HCT116 (cell line): ENCODE data around the gene EIF2B4. TPM values are rescaled to one million over a fixed set of nuclear protein-coding genes. Genes with fewer than 3 reads are reported as not detected.

Experiments used
- ATAC-seq: fragments of 200-7000 bp; cut with Tn5 transposase; 2 replicates; pipeline ENCODE4 v1.9.1; 2020; ENCODE audit warnings: mild to moderate bottlenecking, moderate library complexity
- BruUV-seq: library from RNA; stranded (reverse); fragments of 400-500 nt; replicated peaks from 2 replicates; lab custom pipeline; 2021; lab: Mats Ljungman, UMichigan
- CTCF ChIA-PET: fragments of 300-600 bp; sonication (Branson Sonifier 250); formaldehyde crosslinking; loops from one replicate; lab custom pipeline; 2021; ENCODE audit warnings: antibody characterized with exemption; lab: Charles Lee
- POLR2A ChIA-PET: fragments of 300-600, 350-600 bp; sonication (Branson Sonifier 250); formaldehyde crosslinking; loops from one replicate; lab custom pipeline; 2021; ENCODE audit warnings: antibody characterized with exemption; lab: Charles Lee
- RAD21 ChIA-PET, 2 experiments: fragments of 300-600 bp; sonication (Branson Sonifier 250); formaldehyde crosslinking; loops; one replicate each; lab custom pipeline; 2023; ENCODE audit warnings: low total read pairs in 2 of 2; ENCODE audit not compliant: uncharacterized antibody in 2 of 2, unreplicated experiment in 2 of 2, low non-redundant PET in 1 of 2; lab: Charles Lee
- DNase-seq: peaks from one replicate; pipeline ENCODE4 v3.0.0-alpha.2; 2010; ENCODE audit warnings: low read depth, low spot score
- H2AFZ ChIP-seq: fragments of 200-600 bp; shearing (Covaris generic), sonication (generic); 2 replicates; pipeline ENCODE4 v1.6.1; 2017; ENCODE audit warnings: low read depth, mixed run types, mixed read lengths, antibody characterized with exemption, low read length; ENCODE audit not compliant: poor library complexity, severe bottlenecking
- H3K27ac ChIP-seq: 2 replicates; pipeline ENCODE4 v1.5.1; 2012; ENCODE audit warnings: low read depth, low read length
- H3K27me3 ChIP-seq: fragments of 200-600 bp; sonication (generic); 2 replicates; pipeline ENCODE4 v1.6.1; 2016; ENCODE audit warnings: mixed run types, low read length, mixed read lengths; ENCODE audit not compliant: insufficient read depth
- H3K36me3 ChIP-seq, 2 experiments: fragments of 200-500 bp in 1 of 2; fragments of 200-600 bp in 1 of 2; sonication (Bioruptor generic) in 1 of 2; sonication (generic) in 1 of 2; 2 replicates each; pipeline versions ENCODE4 v1.5.1 to v1.6.1; 2014 to 2016; ENCODE audit warnings: low read length in 2 of 2, inconsistent platforms in 1 of 2, mixed read lengths in 1 of 2, mixed run types in 1 of 2; ENCODE audit not compliant: insufficient read depth in 2 of 2, control insufficient read depth in 1 of 2
- H3K4me1 ChIP-seq, 2 experiments: fragments of 200-600 bp in 1 of 2; sonication (generic) in 1 of 2; 2 replicates each; pipeline versions ENCODE4 v1.5.1 to v1.6.1; 2012 to 2017; ENCODE audit warnings: low read length in 2 of 2, inconsistent platforms in 1 of 2, mild to moderate bottlenecking in 1 of 2, mixed read lengths in 1 of 2, mixed run types in 1 of 2, moderate library complexity in 1 of 2; ENCODE audit not compliant: insufficient read depth in 2 of 2, control insufficient read depth in 1 of 2
- H3K4me2 ChIP-seq: fragments of 200-600 bp; sonication (generic); 2 replicates; pipeline ENCODE4 v1.6.1; 2017; ENCODE audit warnings: mixed run types, low read length, mixed read lengths
- H3K4me3 ChIP-seq, 2 experiments: fragments of 200-600 bp in 1 of 2; sonication (generic) in 1 of 2; replicated peaks in 1 of 2; 2 replicates each; pipeline ENCODE4 v1.5.1; 2011 to 2016; ENCODE audit warnings: low read length in 2 of 2, control low read depth in 1 of 2, low read depth in 1 of 2, mild to moderate bottlenecking in 1 of 2, mixed read lengths in 1 of 2, mixed run types in 1 of 2
- H3K79me2 ChIP-seq: fragments of 200-600 bp; sonication (generic); 2 replicates; pipeline ENCODE4 v1.6.1; 2017; ENCODE audit warnings: mild to moderate bottlenecking, mixed run types, low read length, moderate library complexity, mixed read lengths; ENCODE audit not compliant: insufficient read depth
- H3K9ac ChIP-seq: fragments of 200-600 bp; sonication (generic); 2 replicates; pipeline ENCODE4 v1.6.1; 2016; ENCODE audit warnings: low read length, mixed read lengths
- H3K9me2 ChIP-seq: fragments of 200-600 bp; sonication (generic), shearing (Covaris generic); 2 replicates; pipeline ENCODE4 v1.6.1; 2017; ENCODE audit warnings: mixed run types, mild to moderate bottlenecking, moderate library complexity; ENCODE audit not compliant: insufficient read depth
- H3K9me3 ChIP-seq, 2 experiments: fragments of 200-500 bp in 1 of 2; fragments of 200-600 bp in 1 of 2; sonication (Bioruptor generic) in 1 of 2; sonication (generic) in 1 of 2; 2 replicates each; pipeline ENCODE4 v1.6.1; 2014 to 2017; ENCODE audit warnings: low read length in 2 of 2, mixed read lengths in 2 of 2, inconsistent platforms in 1 of 2, low read depth in 1 of 2, mild to moderate bottlenecking in 1 of 2, mixed run types in 1 of 2, moderate library complexity in 1 of 2; ENCODE audit not compliant: control insufficient read depth in 1 of 2, insufficient read depth in 1 of 2
- H4K20me1 ChIP-seq: fragments of 200-600 bp; sonication (generic), shearing (Covaris generic); 2 replicates; pipeline ENCODE4 v1.6.1; 2017; ENCODE audit warnings: mixed run types, mild to moderate bottlenecking, moderate library complexity; ENCODE audit not compliant: insufficient read depth
- ATF3 ChIP-seq: IDR thresholded peaks from 2 replicates; pipeline ENCODE4 v1.6.1; 2012
- CBX3 ChIP-seq: IDR thresholded peaks from 2 replicates; pipeline ENCODE4 v1.6.1; 2012; ENCODE audit warnings: low read depth
- CTCF ChIP-seq, 3 experiments: fragments of 200-600 bp in 1 of 3; sonication (generic) in 1 of 3; IDR thresholded peaks in 2 of 3; conservative IDR thresholded peaks in 1 of 3; 2 replicates each; pipeline ENCODE4 v1.5.1; 2012 to 2017; ENCODE audit warnings: low read depth in 2 of 3, low read length in 2 of 3, antibody characterized with exemption in 1 of 3, borderline replicate concordance in 1 of 3, control low read depth in 1 of 3, mild to moderate bottlenecking in 1 of 3, mixed read lengths in 1 of 3, mixed run types in 1 of 3, moderate library complexity in 1 of 3; ENCODE audit not compliant: insufficient read depth in 1 of 3
- EGR1 ChIP-seq: IDR thresholded peaks from 2 replicates; pipeline ENCODE4 v1.6.1; 2012; ENCODE audit warnings: low read depth
- ELF1 ChIP-seq: IDR thresholded peaks from 2 replicates; pipeline ENCODE4 v1.6.1; 2012; ENCODE audit warnings: low read depth, borderline replicate concordance
- EZH2 ChIP-seq: fragments of 200-600 bp; sonication (generic); IDR thresholded peaks from 2 replicates; pipeline ENCODE4 v1.6.1; 2017; ENCODE audit warnings: antibody characterized with exemption, mixed run types
- EZH2phosphoT487 ChIP-seq: fragments of 200-600 bp; IDR thresholded peaks from 2 replicates; pipeline ENCODE4 v1.6.1; 2018; ENCODE audit warnings: antibody characterized with exemption, borderline replicate concordance
- FOSL1 ChIP-seq: IDR thresholded peaks from 2 replicates; pipeline ENCODE4 v1.6.1; 2012; ENCODE audit warnings: low read depth
- JUND ChIP-seq: IDR thresholded peaks from 2 replicates; pipeline ENCODE4 v1.6.1; 2012
- MAX ChIP-seq: IDR thresholded peaks from 2 replicates; pipeline ENCODE4 v1.6.1; 2012
- POLR2A ChIP-seq: IDR thresholded peaks from 2 replicates; pipeline ENCODE4 v1.7.0; 2011; ENCODE audit warnings: borderline replicate concordance; ENCODE audit not compliant: insufficient read depth, insufficient read length; ENCODE audit errors: extremely low read depth
- POLR2AphosphoS5 ChIP-seq: IDR thresholded peaks from 2 replicates; pipeline ENCODE4 v1.6.1; 2011; ENCODE audit warnings: mild to moderate bottlenecking, low read depth, low read length, moderate library complexity
- RAD21 ChIP-seq: IDR thresholded peaks from 2 replicates; pipeline ENCODE4 v1.6.1; 2012; ENCODE audit warnings: low read depth, mild to moderate bottlenecking
- REST ChIP-seq: IDR thresholded peaks from 2 replicates; pipeline ENCODE4 v1.6.1; 2012; ENCODE audit warnings: low read depth
- SP1 ChIP-seq: IDR thresholded peaks from 2 replicates; pipeline ENCODE4 v1.6.1; 2012; ENCODE audit warnings: low read depth
- SRF ChIP-seq: IDR thresholded peaks from 2 replicates; pipeline ENCODE4 v1.6.1; 2012; ENCODE audit warnings: low read depth
- YY1 ChIP-seq: IDR thresholded peaks from 2 replicates; pipeline ENCODE4 v1.6.1; 2011; ENCODE audit warnings: low read length, low read depth, moderate library complexity, mild to moderate bottlenecking; ENCODE audit not compliant: insufficient replicate concordance; ENCODE audit errors: extremely low read depth
- ZBTB33 ChIP-seq: IDR thresholded peaks from 2 replicates; pipeline ENCODE4 v1.6.1; 2011; ENCODE audit warnings: mild to moderate bottlenecking, low read length, moderate library complexity; ENCODE audit not compliant: insufficient replicate concordance; ENCODE audit errors: extremely low read depth
- ZNF274 ChIP-seq: fragments of 200-500 bp; sonication (Bioruptor generic); IDR thresholded peaks from 2 replicates; pipeline ENCODE4 v1.6.1; 2014; ENCODE audit warnings: mild to moderate bottlenecking, low read depth, low read length, inconsistent platforms
- intact Hi-C: fragments of 100-400 bp; cut with micrococcal nuclease; formaldehyde crosslinking; loops from 2 replicates; pipeline ENCODE4 v1.10.0; 2022
- total RNA-seq: library from RNA; stranded (reverse); gene quantifications from one replicate; pipeline ENCODE4 v1.2.1, GENCODE V29; 2021; ENCODE audit not compliant: unreplicated experiment

The EIF2B4 gene
- total RNA-seq, 1 experiment from 2014 or later, result 43.8 TPM

- H3K9me2 ChIP-seq, result no peaks in the 10 kb centered on the region
- H3K4me1 ChIP-seq, result peaks cover 24 to 40% of the 10 kb centered on the region in 2 experiments
- no TSS peak for BruUV-seq
- ChIA-PET POLR2A (interaction anchor here (1.1 kb wide), 1 partner anchor 18 kb away, joined by 5 read pairs; no protein-coding TSS in a partner anchor), CTCF (interaction anchor here (0.6 to 2.7 kb wide), 5 partner anchors 18 to 362 kb away, joined by 3 to 16 read pairs (median 4); no protein-coding TSS in a partner anchor), RAD21 (no interaction called here)
- intact Hi-C loops, result loop anchor here (5.0 kb wide), 2 partner anchors 51 to 59 kb away; partner anchors contain the start of genes EIF2B4, SLC30A3 and SNX17
- no peaks in the 10 kb centered on the region for H3K27me3 ChIP-seq
- 0 out of 4 replicates have a peak, but pooled peaks cover 0 to 1% of the 10 kb centered on the region in 2 experiments for H3K36me3 ChIP-seq
- DNase-seq (peak; percentile 98), ATAC-seq (peak; percentile 81)
- peaks cover 15% of the 10 kb centered on the region for H3K79me2 ChIP-seq
- H3K27ac ChIP-seq, result peak overlapping the region; percentile 90
- peak overlapping the region; percentile 87 for H3K4me2 ChIP-seq
- H4K20me1 ChIP-seq, result no peaks in the 10 kb centered on the region
- H3K9ac ChIP-seq, result peak overlapping the region; percentile 92
- H3K9me3 ChIP-seq, result no peaks in the 10 kb centered on the region
- no peak overlapping the region for H2AFZ ChIP-seq
- H3K4me3 ChIP-seq, result peak overlapping the region; percentile 85 to 90
- TF ChIP-seq FOSL1 (peak; percentile 99), EZH2phosphoT487 (no peak), JUND (peak; percentile 100), ZBTB33 (peak; percentile 70), SP1 (peak; percentile 90), SRF (peak; percentile 83), ZNF274 (no peak), RAD21 (peak; percentile 80), EZH2 (no peak), ATF3 (no peak), ELF1 (no peak), MAX (peak; percentile 87), REST (no peak), EGR1 (no peak), YY1 (peak; percentile 70), CTCF (IDR thresholded peaks at IDR 0.05 in 2 of 3, conservative IDR thresholded peaks at IDR 0.05 in 1 of 3; ENCODE audit: borderline replicate concordance in 1 of 3, insufficient read depth in 1 of 3, low read depth in 2 of 3, low read length in 2 of 3) (peak; percentile 59 to 77 (median 73)), CBX3 (no peak; the same call in 1 of the 2 replicates), POLR2AphosphoS5 (peak; percentile 87), POLR2A (no peak)
These were observed 49.1 kb downstream of the EIF2B4 start for GRCh38 chr2:27320958-27321543.
